HG03025 (cell line): ENCODE results near the gene FYB2.

ENCODE experiments used
- ATAC-seq: cut with Tn5 transposase; IDR thresholded peaks from one replicate; pipeline ENCODE4 v1.9.1; 2021; ENCODE audit warnings: mild to moderate bottlenecking, moderate library complexity; ENCODE audit not compliant: unreplicated experiment, low FRiP score

FYB2 gene

GRCh38 chr1:56819387-56819899, at the start of gene FYB2:
FYB2 (minus strand) TSS chr1:56819404; CDS start chr1:56819290, 114 bp downstream.
- no peak for ATAC-seq

GRCh38 chr1:56868761-56869160, 49.6 kb upstream of the FYB2 start:
- no peak for ATAC-seq

- no peak for ATAC-seq
Measured at GRCh38 chr1:56867491-56867890, 48.3 kb upstream of the FYB2 start.

- ATAC-seq: no peak
Measured at GRCh38 chr1:56866656-56867055, 47.5 kb upstream of the FYB2 start.

- no peak for ATAC-seq
Measured at GRCh38 chr1:56864430-56864829, 45.2 kb upstream of the FYB2 start.

DNA sequence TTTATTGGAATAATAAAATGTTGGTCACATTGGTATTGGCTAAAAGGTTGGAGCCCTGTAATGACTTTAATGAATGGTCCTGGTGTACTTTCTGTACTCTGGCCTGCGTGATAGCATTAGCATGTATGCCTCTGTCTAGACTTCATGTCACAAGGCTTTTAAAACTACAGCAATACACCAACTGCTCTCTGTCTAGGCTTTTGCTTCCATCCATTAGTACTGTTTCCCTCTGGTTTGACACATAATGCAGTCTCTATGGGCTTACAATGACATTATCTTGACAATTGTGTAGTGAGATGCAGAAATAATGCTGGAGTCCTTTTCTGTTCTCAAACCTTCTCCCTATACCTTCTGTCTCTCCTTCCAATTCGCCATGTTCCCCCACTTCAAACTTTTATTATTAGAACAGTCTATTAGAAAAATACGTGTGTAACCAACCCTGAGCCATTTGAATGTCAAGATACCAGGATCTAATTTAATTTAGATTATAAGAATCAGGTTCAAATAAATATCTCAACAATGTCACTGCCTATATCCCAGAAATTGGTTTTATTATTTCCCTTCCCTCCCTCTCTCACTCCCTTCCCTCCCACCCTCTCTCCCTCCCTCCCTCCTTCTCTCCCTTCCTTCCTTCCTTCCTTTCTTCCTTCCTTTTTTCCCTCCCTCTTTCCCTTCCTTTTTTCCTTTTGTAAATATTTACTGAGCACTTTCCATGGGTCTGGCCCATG, 44.2 kb upstream of the FYB2 start:
- no peak for ATAC-seq

GRCh38 chr1:56859287-56859686, 40.1 kb upstream of the FYB2 start:
- no peak for ATAC-seq

DNA sequence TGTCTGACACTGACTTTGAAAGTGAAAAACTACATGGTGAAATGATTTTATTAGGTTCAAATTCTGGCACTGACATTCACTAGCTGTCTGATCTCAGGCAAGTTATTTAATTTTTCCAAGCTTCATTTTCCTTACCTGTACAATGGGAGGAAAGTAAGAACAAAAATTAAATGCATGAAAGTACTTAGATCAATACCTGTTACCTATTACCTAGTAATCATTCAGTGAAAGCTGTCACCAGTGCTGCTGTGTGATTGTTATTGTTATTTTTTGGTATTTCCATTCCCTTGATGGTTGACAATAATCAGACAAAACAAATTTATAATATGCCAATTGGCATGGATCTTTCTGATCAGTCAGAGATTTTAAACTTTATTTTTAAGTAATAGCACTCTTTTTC, 37.0 kb upstream of the FYB2 start:
- no peak for ATAC-seq

DNA sequence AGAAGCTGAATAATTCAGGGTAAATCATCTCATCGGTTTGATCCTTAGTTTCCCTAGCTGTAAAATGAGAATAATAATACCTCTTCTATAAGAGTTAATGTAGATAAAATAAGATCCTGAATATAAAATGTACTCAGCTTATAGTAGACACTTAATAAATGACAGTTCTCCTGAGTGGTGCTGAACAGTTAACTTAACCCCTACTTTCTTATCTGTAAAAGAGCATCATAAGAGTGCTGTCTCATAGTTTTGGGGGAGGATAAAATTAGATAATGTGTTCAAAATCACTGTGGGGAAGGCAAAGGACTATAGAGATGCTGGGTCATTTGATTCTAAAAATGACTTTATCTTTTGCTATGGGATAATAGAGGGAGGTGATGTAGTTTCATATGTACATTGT, 36.0 kb upstream of the FYB2 start:
- no peak for ATAC-seq

DNA sequence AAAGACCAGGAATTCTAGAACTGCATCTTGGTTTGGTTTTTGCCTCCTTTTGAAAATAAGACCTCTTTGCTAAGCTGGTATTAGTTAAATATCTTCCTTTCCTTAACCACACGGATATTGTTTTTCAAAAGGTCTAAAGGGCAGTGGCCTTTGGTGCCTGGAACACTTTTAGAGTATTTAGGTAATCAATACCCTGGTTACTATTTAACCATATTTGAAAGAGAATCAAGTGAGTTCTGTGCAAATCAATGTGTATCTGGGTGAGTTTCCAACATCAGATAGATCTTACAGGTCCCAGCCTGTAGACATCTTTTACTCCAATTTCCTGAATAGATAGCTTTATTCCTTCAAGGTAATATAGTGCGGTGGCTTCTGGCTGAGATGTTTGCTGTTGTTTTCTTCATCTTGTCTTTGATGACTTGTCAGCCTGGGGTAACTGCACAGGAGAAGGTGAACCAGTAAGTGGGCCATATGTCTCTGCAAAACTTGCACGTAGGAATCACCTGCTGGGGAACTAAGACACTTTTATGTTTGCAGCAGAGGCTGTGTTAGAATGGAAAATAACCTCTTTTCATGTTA, 35.4 kb upstream of the FYB2 start, which contains the start of gene C8A:
C8A (plus strand) TSS at position 277 of the 579 bp plus-strand sequence; CDS start at position 382, 105 bp downstream.
- ATAC-seq: no peak

DNA sequence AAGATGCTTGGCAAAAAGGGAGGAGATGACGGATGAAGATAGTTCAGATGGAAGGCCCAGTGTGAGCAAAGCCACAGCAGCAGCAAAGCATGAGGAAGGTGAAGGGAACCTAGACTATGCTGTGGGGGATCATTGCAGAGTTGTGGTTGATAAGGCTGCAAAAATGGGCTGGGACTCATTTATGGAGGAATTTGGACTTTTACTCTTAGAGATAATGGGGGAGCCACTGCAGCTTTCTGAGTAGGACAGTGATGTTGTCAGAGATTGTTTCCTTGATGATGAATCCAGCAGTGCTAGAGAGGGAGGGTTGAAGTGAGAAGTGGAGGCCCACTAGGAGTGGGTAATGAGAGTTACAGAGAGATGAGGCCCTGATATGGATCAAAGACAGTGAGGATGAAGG, 33.3 kb upstream of the FYB2 start:
- ATAC-seq: no peak

GRCh38 chr1:56850922-56851321, 31.7 kb upstream of the FYB2 start:
- no peak for ATAC-seq

GRCh38 chr1:56850411-56850810, 31.2 kb upstream of the FYB2 start:
- no peak for ATAC-seq

- ATAC-seq: no peak
Measured at GRCh38 chr1:56849750-56850149, 30.5 kb upstream of the FYB2 start.

DNA sequence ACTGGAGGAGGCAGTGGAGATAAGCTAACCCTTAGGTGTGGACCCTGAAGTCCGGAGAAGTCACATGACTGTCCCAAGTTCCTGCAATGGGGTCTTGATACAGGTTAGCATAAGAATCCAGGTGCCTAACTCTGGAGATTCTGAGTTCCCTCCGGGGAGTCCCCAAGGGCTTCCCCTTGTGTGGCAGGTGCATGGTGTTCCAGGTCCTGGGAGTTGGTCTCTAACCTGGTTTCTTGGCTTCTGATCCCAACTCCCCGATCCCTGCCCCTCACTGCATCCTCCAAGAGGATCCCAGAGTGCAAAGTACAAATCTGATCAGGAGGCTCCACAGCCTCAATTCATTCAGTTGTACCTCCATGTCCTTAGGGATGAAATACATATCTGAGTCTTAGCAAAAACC, 26.1 kb upstream of the FYB2 start:
- no peak for ATAC-seq

DNA sequence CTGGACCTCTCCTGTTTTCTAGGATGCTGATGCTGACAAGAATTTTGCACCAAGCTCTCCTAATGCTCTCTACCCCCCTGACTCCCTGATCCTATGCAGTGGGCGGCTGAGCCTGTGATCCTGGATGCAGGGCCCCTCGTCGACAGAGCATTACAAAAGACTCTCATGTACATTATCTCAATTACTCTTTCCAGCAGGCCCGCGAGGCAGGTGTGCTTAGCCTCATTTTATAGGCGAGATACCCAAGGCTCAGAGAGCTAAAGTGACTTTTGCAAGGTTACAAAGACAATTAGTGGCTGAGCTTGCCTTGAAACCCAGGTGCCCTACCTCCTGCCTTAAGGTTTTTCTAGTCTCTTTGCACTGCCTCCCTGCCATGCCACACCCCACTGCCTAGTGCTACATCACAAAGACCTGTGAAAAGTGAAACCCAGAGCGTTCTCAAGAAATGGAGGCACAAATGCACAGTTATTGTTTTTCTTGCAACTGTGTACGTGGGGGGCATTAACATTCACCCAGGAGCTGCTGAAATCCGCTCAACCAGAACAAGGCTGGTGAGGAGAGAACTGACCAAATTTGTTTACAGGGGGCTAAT, 25.4 kb upstream of the FYB2 start:
- ATAC-seq: no peak

GRCh38 chr1:56843544-56843943, 24.3 kb upstream of the FYB2 start:
- ATAC-seq: no peak

DNA sequence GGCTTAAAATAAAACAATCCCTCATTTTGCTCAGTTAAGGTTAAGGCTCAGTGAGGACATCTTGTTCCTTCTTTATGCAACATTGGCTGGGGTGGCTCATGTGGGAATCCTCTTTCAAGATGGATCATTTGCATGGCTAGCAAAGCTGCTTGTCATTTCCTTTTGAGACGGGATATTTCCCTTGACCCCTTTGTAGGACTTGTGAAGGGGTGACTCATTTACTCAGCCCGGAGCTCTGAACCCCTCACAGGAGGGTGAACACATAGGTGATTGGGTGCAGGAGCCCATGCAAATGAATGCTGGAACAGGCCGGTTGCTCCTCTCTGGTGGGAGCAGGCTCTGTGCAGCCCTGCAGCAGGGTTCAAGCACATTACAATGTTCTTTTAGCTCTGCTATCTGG, 19.6 kb upstream of the FYB2 start:
- no peak for ATAC-seq

DNA sequence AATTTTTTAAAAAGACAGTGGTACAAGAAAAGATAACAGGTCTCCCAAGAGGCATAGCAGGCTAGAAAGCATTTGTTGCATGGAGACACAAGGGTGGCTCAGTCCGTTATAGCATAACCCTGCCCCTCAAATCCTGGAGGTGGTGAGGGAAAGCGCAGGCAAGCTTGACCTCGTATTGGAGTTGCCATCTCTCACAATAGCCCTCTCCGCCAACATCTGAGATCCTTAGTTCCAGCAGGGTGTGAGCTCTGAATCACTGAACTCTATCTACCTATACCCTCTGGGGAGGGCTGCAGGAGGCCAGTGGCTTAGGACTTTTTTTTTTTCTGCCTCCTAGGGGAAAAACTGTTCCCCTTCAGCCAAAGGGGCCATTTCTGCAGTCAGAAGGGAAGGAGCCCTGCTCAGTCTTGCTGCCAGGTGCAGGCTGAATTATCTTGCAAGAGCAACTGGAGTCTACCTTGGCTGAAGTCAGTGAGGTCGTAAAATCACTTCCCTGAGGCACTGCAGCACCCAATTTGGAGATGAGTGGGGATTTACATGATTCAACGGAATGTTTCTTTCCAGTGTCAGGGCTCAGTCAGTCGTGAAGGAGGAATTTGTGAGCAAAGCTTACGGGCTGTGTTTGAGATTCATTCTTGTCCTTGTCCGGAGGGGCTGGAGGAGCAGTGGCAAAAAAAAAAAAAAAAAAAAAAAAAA, 18.2 kb upstream of the FYB2 start:
- ATAC-seq: no peak

DNA sequence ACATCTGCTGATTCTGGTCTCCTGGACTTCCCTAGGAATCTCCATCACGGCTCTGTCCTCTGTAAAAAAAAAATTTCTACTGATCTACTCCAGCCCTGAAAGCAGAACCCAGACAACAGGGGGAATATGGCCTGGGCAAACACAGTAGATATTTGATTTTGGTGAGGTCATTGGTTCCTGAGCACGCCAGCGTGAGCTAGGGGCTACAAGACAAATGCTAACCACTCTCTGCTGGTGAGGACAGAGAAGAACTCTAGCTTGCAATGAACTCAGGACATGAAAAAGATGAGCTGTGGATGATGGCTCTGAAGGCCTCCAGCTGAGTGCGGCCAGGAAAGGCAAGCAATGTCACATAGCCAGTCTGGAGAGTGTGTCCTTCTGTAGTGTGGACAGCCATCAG, 17.2 kb upstream of the FYB2 start:
- no peak for ATAC-seq

DNA sequence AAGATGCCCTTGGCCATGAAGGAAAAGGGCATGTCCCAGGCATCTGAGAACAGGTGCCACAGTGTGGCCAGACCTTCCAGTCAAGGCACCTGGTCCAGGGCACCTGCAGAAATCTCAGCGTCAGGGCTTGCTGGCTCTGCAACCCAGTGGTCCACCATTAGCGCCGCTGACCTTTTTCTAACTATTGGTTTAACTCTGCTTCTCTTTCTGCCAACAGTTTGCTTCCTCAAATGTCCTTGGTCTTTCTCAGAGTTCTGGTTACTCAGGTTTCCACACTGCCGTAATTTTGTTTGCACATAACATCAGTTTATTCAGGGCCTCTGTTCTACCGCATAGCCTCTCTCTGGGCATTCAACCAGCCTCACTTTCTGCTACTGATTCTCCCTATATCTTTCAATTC, 16.5 kb upstream of the FYB2 start:
- ATAC-seq: no peak
